Panc1 (cell line): ENCODE results near the gene AHI1. TPM values are rescaled to one million over a fixed set of nuclear protein-coding genes. Genes with fewer than 3 reads are reported as not detected.

Experiments used
- ATAC-seq: fragments of 200-7000 bp; cut with Tn5 transposase; 2 replicates; pipeline ENCODE4 v1.9.1; 2020; ENCODE audit warnings: mild to moderate bottlenecking, moderate library complexity
- BruUV-seq: library from RNA; stranded (reverse); fragments of 400-500 nt; replicated peaks from 2 replicates; lab custom pipeline; 2021; lab: Mats Ljungman, UMichigan
- CTCF ChIA-PET: fragments of 300-600 bp; sonication (Branson Sonifier 250); formaldehyde crosslinking; loops from one replicate; lab custom pipeline; 2022; ENCODE audit warnings: antibody characterized with exemption; lab: Charles Lee
- POLR2A ChIA-PET: fragments of 300-600 bp; sonication (Branson Sonifier 250); formaldehyde crosslinking; loops from one replicate; lab custom pipeline; 2022; ENCODE audit warnings: antibody characterized with exemption; lab: Charles Lee
- DNase-seq: peaks from one replicate; pipeline ENCODE4 v3.0.0-alpha.2; 2010; ENCODE audit warnings: low read depth, low spot score
- H3K27ac ChIP-seq: 2 replicates; pipeline ENCODE4 v1.5.1; 2011; ENCODE audit warnings: mild to moderate bottlenecking, low read length, inconsistent platforms
- H3K27me3 ChIP-seq: fragments of 200-500 bp; sonication (Bioruptor generic); 2 replicates; pipeline ENCODE4 v1.6.0; 2014; ENCODE audit warnings: low read length, inconsistent platforms; ENCODE audit not compliant: control insufficient read depth, insufficient read depth
- H3K36me3 ChIP-seq: fragments of 200-500 bp; sonication (Bioruptor generic); 2 replicates; pipeline ENCODE4 v1.5.1; 2014; ENCODE audit warnings: inconsistent platforms, mild to moderate bottlenecking, low read length, moderate library complexity; ENCODE audit not compliant: control insufficient read depth, insufficient read depth
- H3K4me1 ChIP-seq: 2 replicates; pipeline ENCODE4 v1.5.1; 2011; ENCODE audit warnings: inconsistent platforms, mild to moderate bottlenecking, low read length, moderate library complexity; ENCODE audit not compliant: control insufficient read depth, insufficient read depth
- H3K4me3 ChIP-seq, 2 experiments: 2 replicates each; pipeline ENCODE4 v1.5.1; 2011 to 2012; ENCODE audit warnings: low read depth in 2 of 2, low read length in 2 of 2, mild to moderate bottlenecking in 2 of 2, inconsistent platforms in 1 of 2, moderate library complexity in 1 of 2
- H3K9me3 ChIP-seq: fragments of 200-500 bp; sonication (Bioruptor generic); 2 replicates; pipeline ENCODE4 v1.5.1; 2014; ENCODE audit warnings: low read depth, mild to moderate bottlenecking, inconsistent platforms, low read length, moderate library complexity; ENCODE audit not compliant: control insufficient read depth, insufficient read depth
- CTCF ChIP-seq: fragments of 450-650 bp; IDR thresholded peaks from 2 replicates; pipeline ENCODE4 v1.5.1; 2017; ENCODE audit warnings: mild to moderate bottlenecking
- POLR2AphosphoS5 ChIP-seq: IDR thresholded peaks from 2 replicates; pipeline ENCODE4 v1.6.1; 2012; ENCODE audit warnings: mild to moderate bottlenecking, low read depth, low read length, moderate library complexity
- REST ChIP-seq, 2 experiments: IDR thresholded peaks; 2 replicates each; pipeline ENCODE4 v1.6.1; 2011 to 2012; ENCODE audit warnings: low read depth in 2 of 2, control low read depth in 1 of 2, low read length in 1 of 2, mild to moderate bottlenecking in 1 of 2, moderate library complexity in 1 of 2; ENCODE audit not compliant: insufficient read depth in 1 of 2
- SIN3A ChIP-seq: IDR thresholded peaks from 2 replicates; pipeline ENCODE4 v1.6.1; 2012; ENCODE audit warnings: low read depth, mild to moderate bottlenecking, low read length, moderate library complexity, borderline replicate concordance; ENCODE audit not compliant: insufficient read depth
- TCF7L2 ChIP-seq: IDR thresholded peaks from 2 replicates; pipeline ENCODE4 v1.6.1; 2011; ENCODE audit warnings: mild to moderate bottlenecking, low read depth, low read length, inconsistent platforms
- in situ Hi-C: cut with HindIII; loops from 2 replicates; pipeline ENCODE4 v1.10.0; 2016; ENCODE audit warnings: low sequenced_read_pairs, low pct_unique_long_range_greater_than_20kb
- intact Hi-C: fragments of 100-400 bp; cut with micrococcal nuclease; formaldehyde crosslinking; loops from one replicate; pipeline ENCODE4 v1.10.0; 2022; ENCODE audit not compliant: unreplicated experiment
- total RNA-seq: library from RNA; stranded (reverse); gene quantifications from one replicate; pipeline ENCODE4 v1.2.1, GENCODE V29; 2021; ENCODE audit not compliant: unreplicated experiment

The AHI1 gene
- total RNA-seq, 1 experiment from 2014 or later = 22.3 TPM

- Histone ChIP-seq H3K27me3 (no peaks in the 10 kb centered on the region), H3K4me1 (no peaks in the 10 kb centered on the region), H3K9me3 (no peaks in the 10 kb centered on the region), H3K27ac (no peak overlapping the region), H3K4me3 (no peak overlapping the region), H3K36me3 (no peaks in the 10 kb centered on the region)
- intact Hi-C loops = no loop called here
- in situ Hi-C loops = no loop called here
- no TSS peak for BruUV-seq
- no peak for ATAC-seq
- DNase-seq = no peak
- ChIA-PET CTCF (no interaction called here), POLR2A (no interaction called here)
- TF ChIP-seq CTCF = no peak
- no peak for TF ChIP-seq POLR2AphosphoS5
- TF ChIP-seq SIN3A = no peak
- no peak for TF ChIP-seq REST (IDR thresholded peaks at IDR 0.05; ENCODE audit: insufficient read depth in 1 of 2, low read depth in 2 of 2, low read length in 1 of 2)
- TF ChIP-seq TCF7L2 = no peak
Observed at GRCh38 chr6:135514706-135515105, 17.2 kb upstream of the AHI1 start.

GRCh38 chr6:135506270-135506997 lies 8.9 kb upstream of the AHI1 start:
- CTCF ChIA-PET = no interaction called here
- H3K27ac ChIP-seq = no peak overlapping the region
- POLR2A ChIA-PET = no interaction called here
- in situ Hi-C loops (no loop called here), intact Hi-C loops (loop anchor here (1.0 kb wide), 1 partner anchor 720 kb away; no protein-coding TSS in a partner anchor)
- H3K27me3 ChIP-seq = no peaks in the 10 kb centered on the region
- no peaks in the 10 kb centered on the region for H3K36me3 ChIP-seq
- no peaks in the 10 kb centered on the region for H3K4me1 ChIP-seq
- DNase-seq = no peak
- no peak overlapping the region for H3K4me3 ChIP-seq
- no TSS peak for BruUV-seq
- no peaks in the 10 kb centered on the region for H3K9me3 ChIP-seq
- TF ChIP-seq CTCF = peak; percentile 67; the same call in 1 of the 2 replicates
- no peak for TF ChIP-seq REST (IDR thresholded peaks at IDR 0.05; ENCODE audit: insufficient read depth in 1 of 2, low read depth in 2 of 2, low read length in 1 of 2)
- peak; percentile 79 for ATAC-seq
